GM19467 (cell line): Measurements from ENCODE around the gene RHOA.
A peak's percentile ranks its signal among the peaks of the same experiment; 100 is the strongest.
"Not testable (repeated sequence)": the region's sequence is repeated elsewhere in the genome, so short reads cannot be mapped to it uniquely, and the experiment has no call there.

Experiments
- ATAC-seq: cut with Tn5 transposase; IDR thresholded peaks from one replicate; pipeline ENCODE4 v1.9.1; 2021; ENCODE audit warnings: mild to moderate bottlenecking, moderate library complexity; ENCODE audit not compliant: unreplicated experiment

The RHOA gene

GRCh38 chr3:49412632-49413337, 1.0 kb upstream of the RHOA start:
- ATAC-seq, result no peak

GRCh38 chr3:49411535-49411967, 225 bp downstream of the RHOA start:
- ATAC-seq, result peak; percentile 26

GRCh38 chr3:49410846-49411534, 786 bp downstream of the RHOA start:
- ATAC-seq, result no peak

- no peak for ATAC-seq
Measured at GRCh38 chr3:49410066-49410845, 1.5 kb downstream of the RHOA start.

- no peak for ATAC-seq
Measured at GRCh38 chr3:49406571-49407565, 4.9 kb downstream of the RHOA start.

GRCh38 chr3:49405570-49405969, 6.2 kb downstream of the RHOA start:
- ATAC-seq, result not testable (repeated sequence)

- ATAC-seq, result no peak
Measured at GRCh38 chr3:49403891-49404290, 7.9 kb downstream of the RHOA start.

- ATAC-seq, result no peak
Measured at GRCh38 chr3:49401766-49402165, 10.0 kb downstream of the RHOA start.

GRCh38 chr3:49399461-49399860, 12.3 kb downstream of the RHOA start:
- ATAC-seq, result no peak

GRCh38 chr3:49397470-49397869, 14.3 kb downstream of the RHOA start:
- ATAC-seq, result no peak

- ATAC-seq, result not testable (repeated sequence)
Measured at GRCh38 chr3:49391310-49391709, 20.5 kb downstream of the RHOA start.

- no peak for ATAC-seq
Measured at GRCh38 chr3:49389297-49389696, 22.5 kb downstream of the RHOA start.

GRCh38 chr3:49388289-49388820, 23.4 kb downstream of the RHOA start:
- no peak for ATAC-seq

GRCh38 chr3:49387721-49388120, 24.1 kb downstream of the RHOA start:
- no peak for ATAC-seq

- no peak for ATAC-seq
Measured at GRCh38 chr3:49386056-49386756, 25.6 kb downstream of the RHOA start.

- no peak for ATAC-seq
Measured at GRCh38 chr3:49385617-49386016, 26.2 kb downstream of the RHOA start.

GRCh38 chr3:49383387-49383786, 28.4 kb downstream of the RHOA start:
- no peak for ATAC-seq

GRCh38 chr3:49378249-49378895, 33.4 kb downstream of the RHOA start:
- no peak for ATAC-seq

- no peak for ATAC-seq
Measured at GRCh38 chr3:49377483-49377882, 34.3 kb downstream of the RHOA start.
